Natural killer cell (primary cell): ENCODE results near the gene COTL1. TPM values are rescaled to one million over a fixed set of nuclear protein-coding genes. Genes with fewer than 3 reads are reported as not detected.
"Not testable (repeated sequence)": the region's sequence is repeated elsewhere in the genome, so short reads cannot be mapped to it uniquely, and the experiment has no call there.

Source experiments
- ATAC-seq, 3 donors: fragments of 150-1000 bp in 2 of 3; fragments of 200-7000 bp in 1 of 3; cut with Tn5 transposase; 1 replicate in 1 of 3; 2 replicates in 2 of 3; pipeline ENCODE4 v1.10.0; 2021; ENCODE audit warnings: mild to moderate bottlenecking in 2 of 3, moderate library complexity in 2 of 3
- DNase-seq, 2 donors: peaks; one replicate each; pipeline versions ENCODE4 v3.0.0 to v3.0.0-alpha.2; 2013 to 2021; ENCODE audit warnings: mixed read lengths in 1 of 2
- H3K27ac ChIP-seq: one replicate; pipeline ENCODE4 v1.5.1; 2013; ENCODE audit warnings: mild to moderate bottlenecking, low read length
- H3K27me3 ChIP-seq: one replicate; pipeline ENCODE4 v1.6.1; 2013; ENCODE audit warnings: low read length; ENCODE audit not compliant: control insufficient read depth, insufficient read depth
- H3K36me3 ChIP-seq: one replicate; pipeline ENCODE4 v1.6.1; 2013; ENCODE audit warnings: low read length; ENCODE audit not compliant: control insufficient read depth, insufficient read depth
- H3K4me1 ChIP-seq: one replicate; pipeline ENCODE4 v1.6.1; 2013; ENCODE audit warnings: low read length; ENCODE audit not compliant: control insufficient read depth, insufficient read depth
- H3K4me3 ChIP-seq: one replicate; pipeline ENCODE4 v1.5.1; 2013; ENCODE audit warnings: low read length
- H3K9me3 ChIP-seq: one replicate; pipeline ENCODE4 v1.6.1; 2013; ENCODE audit warnings: low read length; ENCODE audit not compliant: control insufficient read depth, insufficient read depth
- H3K27ac Mint-ChIP-seq, 2 donors: one replicate each; pipeline ENCODE4 v1.8.0; 2022; ENCODE audit warnings: mild to moderate bottlenecking in 2 of 2, mixed read lengths in 2 of 2, moderate library complexity in 1 of 2
- H3K27me3 Mint-ChIP-seq, 2 donors: one replicate each; pipeline ENCODE4 v1.8.0; 2022; ENCODE audit warnings: low read depth in 2 of 2, mixed read lengths in 2 of 2
- H3K36me3 Mint-ChIP-seq: one replicate; pipeline ENCODE4 v1.8.0; 2022; ENCODE audit warnings: mixed read lengths
- H3K4me1 Mint-ChIP-seq, 2 donors: one replicate each; pipeline ENCODE4 v1.8.0; 2022; ENCODE audit warnings: mixed read lengths in 2 of 2
- H3K4me3 Mint-ChIP-seq: one replicate; pipeline ENCODE4 v1.8.0; 2022; ENCODE audit warnings: mild to moderate bottlenecking, moderate library complexity, mixed read lengths
- H3K9me3 Mint-ChIP-seq, 2 donors: one replicate each; pipeline ENCODE4 v1.8.0; 2022; ENCODE audit warnings: mixed read lengths in 2 of 2
- CTCF ChIP-seq: fragments of 200-600 bp; IDR thresholded peaks from one replicate; pipeline ENCODE4 v1.8.0; 2022; ENCODE audit warnings: antibody characterized with exemption
- WGBS: methylation state at CpG from one replicate; pipeline ENCODE4 v1.1.7; 2013; ENCODE audit warnings: missing lambda C conversion rate; ENCODE audit not compliant: insufficient coverage; 5-methylcytosine and 5-hydroxymethylcytosine counted together
- intact Hi-C: fragments of 100-400 bp; cut with micrococcal nuclease; formaldehyde crosslinking; loops from one replicate; pipeline ENCODE4 v1.14.2; 2022
- total RNA-seq, 4 donors: library from RNA; stranded (reverse); fragments of 120-200 nt in 1 of 4; gene quantifications; one replicate each; pipeline versions ENCODE4 v1.2.3 to v1.2.4, GENCODE V29; 2013 to 2022

Gene COTL1
- total RNA-seq, 3 donors from 2014 or later (not counting 1 experiment from before 2014, with no cell fraction given) = 43.7 to 187 (median 116) TPM

- Mint-ChIP-seq H3K27me3 (peaks cover 16 to 18% of the 10 kb centered on the region in 2 donors), H3K4me3 (no peak overlapping the region), H3K9me3 (peaks cover 0 to 8% of the 10 kb centered on the region in 2 donors), H3K27ac (no peak overlapping the region), H3K36me3 (no peaks in the 10 kb centered on the region), H3K4me1 (no peaks in the 10 kb centered on the region)
- 47% methylated on average over 6 of the region's 6 CpGs for WGBS
- no peak for TF ChIP-seq CTCF
- no peaks in the 10 kb centered on the region for H3K27me3 ChIP-seq
- no peaks in the 10 kb centered on the region for H3K36me3 ChIP-seq
- peaks cover 7% of the 10 kb centered on the region for H3K9me3 ChIP-seq
- ATAC-seq (peak in 1 of 3 donors; percentile 21), DNase-seq (no peak)
- no peak overlapping the region for H3K27ac ChIP-seq
- H3K4me1 ChIP-seq = peaks cover 12% of the 10 kb centered on the region
- intact Hi-C loops = no loop called here
- no peak overlapping the region for H3K4me3 ChIP-seq
Observed at GRCh38 chr16:84528322-84528721, 89.6 kb downstream of the COTL1 start.

- no peak overlapping the region for H3K27ac Mint-ChIP-seq
- DNase-seq (no peak), ATAC-seq (peak in 1 of 3 donors; percentile 52)
- peaks cover 16 to 18% of the 10 kb centered on the region in 2 donors for H3K27me3 Mint-ChIP-seq
- 80% methylated on average over 11 of the region's 11 CpGs for WGBS
- H3K9me3 ChIP-seq = peaks cover 7% of the 10 kb centered on the region
- intact Hi-C loops = no loop called here
- H3K4me3 Mint-ChIP-seq = no peak overlapping the region
- peaks cover 12% of the 10 kb centered on the region for H3K4me1 ChIP-seq
- H3K4me3 ChIP-seq = no peak overlapping the region
- no peaks in the 10 kb centered on the region for H3K27me3 ChIP-seq
- H3K4me1 Mint-ChIP-seq = no peaks in the 10 kb centered on the region
- peaks cover 0 to 8% of the 10 kb centered on the region in 2 donors for H3K9me3 Mint-ChIP-seq
- H3K27ac ChIP-seq = no peak overlapping the region
- no peaks in the 10 kb centered on the region for H3K36me3 ChIP-seq
- no peaks in the 10 kb centered on the region for H3K36me3 Mint-ChIP-seq
- no peak for TF ChIP-seq CTCF
Observed at GRCh38 chr16:84527532-84528269, 90.2 kb downstream of the COTL1 start.

GRCh38 chr16:84526794-84527531 lies 90.9 kb downstream of the COTL1 start:
- 68% methylated on average over 29 of the region's 29 CpGs for WGBS
- intact Hi-C loops = no loop called here
- Histone ChIP-seq H3K4me1 (peaks cover 12% of the 10 kb centered on the region), H3K27ac (no peak overlapping the region), H3K9me3 (peaks cover 7% of the 10 kb centered on the region), H3K27me3 (no peaks in the 10 kb centered on the region), H3K4me3 (no peak overlapping the region), H3K36me3 (no peaks in the 10 kb centered on the region)
- Mint-ChIP-seq H3K9me3 (peaks cover 0 to 8% of the 10 kb centered on the region in 2 donors), H3K27ac (no peak overlapping the region), H3K36me3 (no peaks in the 10 kb centered on the region), H3K27me3 (peaks cover 10 to 13% of the 10 kb centered on the region in 2 donors), H3K4me1 (no peaks in the 10 kb centered on the region), H3K4me3 (no peak overlapping the region)
- ATAC-seq = no peak
- DNase-seq = no peak
- TF ChIP-seq CTCF = no peak

GRCh38 chr16:84524941-84525581 lies 92.8 kb downstream of the COTL1 start:
- H3K36me3 ChIP-seq, H3K27me3 Mint-ChIP-seq, ATAC-seq, H3K27me3 ChIP-seq, intact Hi-C loops, H3K9me3 Mint-ChIP-seq, H3K4me3 ChIP-seq, H3K27ac ChIP-seq, DNase-seq, H3K9me3 ChIP-seq, H3K4me1 Mint-ChIP-seq, H3K4me3 Mint-ChIP-seq, H3K36me3 Mint-ChIP-seq, H3K27ac Mint-ChIP-seq: not testable (repeated sequence)
- 95% methylated on average over 17 of the region's 21 CpGs for WGBS
- H3K4me1 ChIP-seq = peaks cover 13% of the 10 kb centered on the region
